LoVo (cell line): Measurements from ENCODE around the gene HNRNPL.
"Not testable (repeated sequence)": the region's sequence is repeated elsewhere in the genome, so short reads cannot be mapped to it uniquely, and the experiment has no call there.

Source experiments
- DNase-seq: peaks from one replicate; pipeline ENCODE4 v3.0.0-alpha.2; 2016; ENCODE audit warnings: low spot score

Gene HNRNPL

DNA sequence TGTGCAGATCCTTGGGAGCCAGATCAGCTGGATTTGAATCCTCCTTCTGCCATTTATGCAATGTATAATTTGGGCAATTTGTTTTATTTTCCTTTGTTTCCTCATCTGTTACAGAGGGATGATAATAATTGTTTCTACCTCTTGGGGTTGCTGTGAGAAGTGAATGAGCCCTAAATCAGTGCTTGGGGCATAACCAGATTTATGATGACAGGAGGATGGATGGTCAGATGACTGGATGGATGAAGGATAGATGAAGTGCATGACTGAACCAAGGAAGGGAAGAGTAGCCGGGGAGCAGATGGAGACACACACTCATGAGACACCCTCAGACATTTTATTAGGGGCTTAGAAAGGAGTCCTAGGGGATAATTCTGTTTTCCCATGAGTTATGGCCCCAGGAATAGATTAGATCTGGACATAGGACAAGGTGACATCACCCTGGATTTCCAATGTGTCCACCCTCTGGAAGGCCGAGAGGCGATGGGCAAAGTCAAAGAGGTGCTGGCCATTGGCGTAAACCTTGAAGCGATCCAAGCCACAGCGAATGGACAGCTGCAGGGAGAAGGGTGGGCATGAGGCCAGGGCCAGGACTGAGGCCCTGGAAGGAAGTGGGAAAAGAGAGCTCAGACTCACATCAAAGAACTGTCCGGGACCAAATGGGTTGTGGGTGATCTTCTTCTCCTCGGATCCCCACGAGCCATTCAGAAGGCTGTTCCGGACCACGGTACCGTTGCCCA, 48.3 kb downstream of the HNRNPL start:
- no peak for DNase-seq

DNA sequence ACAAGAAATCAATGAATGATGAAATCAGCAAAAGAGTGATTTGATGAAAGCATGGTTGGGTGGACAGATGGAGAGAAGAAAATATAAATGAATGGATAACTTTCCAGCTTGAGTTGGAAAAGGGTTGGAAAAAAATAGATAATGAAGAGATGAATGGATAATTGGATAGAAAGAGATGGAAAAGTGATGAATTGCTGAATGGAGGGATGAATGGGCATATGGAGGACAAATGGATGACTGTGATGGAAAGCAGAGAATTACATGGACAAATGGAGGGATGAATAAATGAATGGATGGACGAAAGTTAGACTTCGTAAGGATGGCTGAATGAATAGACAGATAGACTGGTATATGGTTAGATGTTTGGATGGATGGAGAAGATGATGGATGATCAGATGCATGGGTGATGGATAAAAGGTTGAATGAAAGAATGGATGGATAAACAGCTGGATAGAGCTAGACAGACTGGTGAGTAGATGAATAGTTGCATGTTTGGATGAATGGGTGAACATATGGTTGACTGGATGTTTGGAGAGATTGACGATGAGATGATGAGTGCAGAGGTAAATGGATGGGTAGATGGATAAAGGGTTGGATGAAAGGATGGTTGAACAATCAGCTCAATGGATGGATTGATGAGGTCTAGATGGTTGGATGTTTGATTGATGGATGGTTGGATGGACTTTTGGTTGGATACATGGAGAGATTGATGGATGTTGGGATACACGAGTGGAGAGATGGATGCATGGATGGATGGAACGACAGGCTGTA, 49.0 kb downstream of the HNRNPL start:
- no peak for DNase-seq

DNA sequence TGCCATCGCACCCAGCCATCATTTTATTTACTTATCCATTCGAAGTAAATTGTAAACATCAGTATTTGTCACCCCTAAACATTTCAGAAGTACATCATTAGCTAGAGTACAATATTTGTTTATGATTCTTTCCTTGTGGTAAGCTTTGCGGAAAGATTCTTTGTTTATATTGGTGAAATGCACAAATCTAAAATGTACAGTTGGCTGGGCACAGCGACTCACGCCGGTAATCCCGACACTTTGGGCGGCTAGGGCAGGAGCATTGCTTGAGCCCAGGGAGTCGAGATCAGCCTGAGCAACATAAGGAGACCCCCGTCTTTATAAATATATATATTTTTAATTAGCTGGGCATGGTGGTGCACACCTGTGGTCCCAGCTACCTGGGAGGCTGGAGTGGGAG, 50.7 kb downstream of the HNRNPL start:
- no peak for DNase-seq

DNA sequence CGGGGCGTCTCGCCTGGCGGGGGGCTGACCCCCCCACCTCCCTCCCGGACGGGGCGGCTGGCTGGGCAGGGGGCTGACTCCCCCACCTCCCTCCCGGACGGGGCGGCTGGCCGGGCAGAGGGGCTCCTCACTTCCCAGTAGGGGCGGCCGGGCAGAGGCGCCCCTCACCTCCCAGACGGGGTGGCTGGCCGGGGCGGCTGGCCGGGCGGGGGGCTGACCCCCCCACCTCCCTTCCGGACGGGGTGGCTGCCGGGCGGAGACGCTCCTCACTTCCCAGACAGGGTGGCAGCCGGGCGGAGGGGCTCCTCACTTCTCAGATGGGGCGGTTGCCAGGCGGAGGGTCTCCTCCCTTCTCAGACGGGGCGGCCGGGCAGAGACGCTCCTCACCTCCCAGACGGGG, 52.0 kb downstream of the HNRNPL start:
- not testable (repeated sequence) for DNase-seq

DNA sequence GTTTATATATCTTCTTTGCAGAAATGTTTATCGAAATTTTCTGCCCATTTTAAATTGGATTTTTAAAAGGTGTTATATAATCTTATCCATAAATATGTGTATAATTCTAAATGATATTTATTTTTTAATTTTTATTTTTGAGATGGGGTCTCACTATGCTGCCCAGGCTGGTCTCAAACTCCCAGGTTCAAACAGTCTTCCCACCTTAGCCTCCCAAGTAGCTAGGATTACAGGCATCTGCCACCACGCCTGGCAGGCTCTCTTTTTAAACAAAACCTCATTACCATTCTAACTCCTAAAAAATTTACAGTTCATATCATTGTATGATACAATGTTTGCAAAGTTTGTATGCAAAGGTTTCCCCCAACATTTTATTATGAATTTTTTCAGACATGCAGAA, 53.6 kb downstream of the HNRNPL start:
- DNase-seq = no peak

DNA sequence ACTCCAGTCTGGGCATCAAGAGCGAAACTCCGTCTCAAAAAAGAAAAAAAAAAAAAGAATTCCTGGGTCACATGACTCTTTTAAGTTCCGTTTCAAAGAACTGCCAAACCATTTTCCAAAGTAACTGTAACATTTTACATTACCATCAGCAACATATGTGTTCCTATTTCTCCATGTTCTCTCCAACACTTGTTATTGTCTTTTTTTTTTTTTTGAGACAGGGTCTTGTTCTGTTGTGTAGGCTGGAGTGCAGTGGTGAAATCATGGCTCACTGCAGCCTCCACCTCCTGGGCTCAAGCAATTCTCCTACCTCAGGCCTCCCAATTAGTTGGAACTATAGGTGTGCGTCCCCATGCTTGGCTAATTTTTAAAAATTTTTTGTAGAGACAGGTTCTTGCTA, 54.2 kb downstream of the HNRNPL start:
- DNase-seq = no peak

DNA sequence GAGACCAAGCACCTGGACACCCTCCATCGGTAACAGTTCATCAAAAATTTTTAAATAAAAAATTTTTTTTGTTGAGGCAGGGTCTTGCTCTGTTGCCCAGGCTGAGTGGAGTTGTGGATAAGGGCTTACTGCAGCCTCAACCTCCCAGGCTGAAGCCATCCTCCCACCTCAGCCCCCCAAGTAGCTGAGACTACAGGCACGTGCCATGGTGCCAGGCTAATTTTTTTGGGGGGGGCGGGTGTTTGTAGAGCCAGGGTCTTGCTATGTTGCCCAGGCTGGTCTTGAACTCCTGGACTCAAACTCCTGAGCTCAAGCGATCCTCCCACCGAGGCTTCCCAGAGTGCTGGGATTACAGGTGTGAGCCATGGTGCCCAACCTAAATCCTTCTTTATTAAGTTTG, 56.1 kb downstream of the HNRNPL start:
- no peak for DNase-seq

DNA sequence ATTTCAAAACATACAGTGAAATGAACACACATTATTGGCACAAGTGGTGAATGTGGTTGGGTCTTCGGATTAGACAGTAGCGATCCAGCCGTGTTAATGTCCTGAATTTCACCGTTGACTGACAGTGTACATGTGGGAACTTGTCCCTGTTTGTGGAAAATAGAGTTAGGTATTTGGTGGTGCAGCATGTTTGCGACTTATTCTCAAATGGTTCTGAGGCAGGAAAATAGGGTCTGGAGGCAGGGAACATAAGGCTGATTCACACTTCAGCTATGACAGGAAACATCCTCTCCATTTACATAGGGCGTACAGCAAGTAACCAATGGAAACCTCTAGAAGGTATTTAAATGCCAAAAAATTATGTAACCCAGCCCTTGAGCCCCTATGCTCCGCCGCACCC, 56.6 kb downstream of the HNRNPL start:
- DNase-seq = no peak

DNA sequence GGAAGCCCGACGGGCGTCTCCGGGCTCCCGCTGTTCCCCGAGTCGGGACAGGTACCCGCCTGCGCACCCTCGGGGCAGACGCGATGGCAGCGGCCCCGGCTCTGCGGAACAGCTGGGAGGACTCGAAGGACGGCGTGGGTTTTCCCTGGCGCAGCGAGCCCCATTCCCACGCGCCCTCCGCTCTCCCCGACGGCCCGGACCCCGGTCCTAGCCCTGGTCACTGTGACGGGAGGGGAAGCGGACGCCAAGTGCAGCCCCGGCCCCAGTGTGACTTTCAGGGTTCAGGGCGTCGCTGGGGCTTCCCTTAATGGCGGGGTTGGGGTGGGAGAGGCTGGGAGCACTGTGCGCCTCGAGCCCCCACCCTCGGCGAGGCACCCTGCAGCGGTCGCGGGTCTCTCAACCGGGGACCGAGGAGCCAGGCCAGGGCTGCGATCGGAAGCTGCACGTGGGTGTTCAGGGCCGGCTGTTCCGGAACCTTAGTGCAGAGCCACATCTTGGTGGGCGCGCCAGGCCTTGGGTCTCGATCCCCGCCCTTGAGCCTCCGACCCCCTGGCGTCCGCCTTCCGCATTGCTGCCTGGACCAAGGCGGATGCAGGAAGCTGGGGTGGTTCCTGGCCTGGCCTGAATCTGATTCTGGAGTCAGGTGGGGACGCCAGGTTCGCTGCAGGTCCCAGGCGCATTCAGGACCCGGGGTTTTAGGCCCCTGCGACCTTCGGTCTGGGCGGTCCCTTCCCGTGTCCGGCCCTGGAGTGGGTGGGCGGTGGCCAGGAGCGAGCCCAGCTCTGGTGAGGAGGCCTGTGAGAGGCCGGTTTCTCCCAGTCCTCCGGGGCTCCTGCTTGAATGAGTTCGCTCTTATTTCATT, 57.3 kb downstream of the HNRNPL start:
- DNase-seq = no peak

DNA sequence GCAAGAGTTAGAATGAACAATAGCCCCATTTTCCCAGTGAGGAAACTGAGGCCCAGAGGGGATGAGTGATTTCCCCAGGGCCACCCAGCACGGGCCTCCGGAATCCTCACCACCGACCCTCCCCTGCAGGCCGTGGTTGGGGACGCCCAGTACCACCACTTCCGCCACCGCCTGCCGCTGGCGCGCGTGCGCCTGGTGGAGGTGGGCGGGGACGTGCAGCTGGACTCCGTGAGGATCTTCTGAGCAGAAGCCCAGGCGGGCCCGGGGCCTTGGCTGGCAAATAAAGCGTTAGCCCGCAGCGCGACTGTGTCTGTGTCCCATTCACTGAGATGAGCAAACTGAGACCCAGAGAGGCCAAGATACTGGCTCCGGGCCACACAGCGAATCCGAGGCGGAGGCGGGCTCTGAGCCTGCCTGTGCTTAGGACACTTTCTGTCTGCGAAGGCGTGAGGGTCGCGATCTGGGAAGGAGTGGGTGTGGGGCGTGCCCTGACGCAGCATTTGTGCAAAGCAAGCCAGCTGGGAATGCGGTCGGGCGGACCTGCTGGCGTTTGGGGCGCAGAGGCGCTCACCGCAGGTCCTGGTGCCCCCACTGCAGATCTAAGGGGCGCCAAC, 58.2 kb downstream of the HNRNPL start:
- not testable (repeated sequence) for DNase-seq

DNA sequence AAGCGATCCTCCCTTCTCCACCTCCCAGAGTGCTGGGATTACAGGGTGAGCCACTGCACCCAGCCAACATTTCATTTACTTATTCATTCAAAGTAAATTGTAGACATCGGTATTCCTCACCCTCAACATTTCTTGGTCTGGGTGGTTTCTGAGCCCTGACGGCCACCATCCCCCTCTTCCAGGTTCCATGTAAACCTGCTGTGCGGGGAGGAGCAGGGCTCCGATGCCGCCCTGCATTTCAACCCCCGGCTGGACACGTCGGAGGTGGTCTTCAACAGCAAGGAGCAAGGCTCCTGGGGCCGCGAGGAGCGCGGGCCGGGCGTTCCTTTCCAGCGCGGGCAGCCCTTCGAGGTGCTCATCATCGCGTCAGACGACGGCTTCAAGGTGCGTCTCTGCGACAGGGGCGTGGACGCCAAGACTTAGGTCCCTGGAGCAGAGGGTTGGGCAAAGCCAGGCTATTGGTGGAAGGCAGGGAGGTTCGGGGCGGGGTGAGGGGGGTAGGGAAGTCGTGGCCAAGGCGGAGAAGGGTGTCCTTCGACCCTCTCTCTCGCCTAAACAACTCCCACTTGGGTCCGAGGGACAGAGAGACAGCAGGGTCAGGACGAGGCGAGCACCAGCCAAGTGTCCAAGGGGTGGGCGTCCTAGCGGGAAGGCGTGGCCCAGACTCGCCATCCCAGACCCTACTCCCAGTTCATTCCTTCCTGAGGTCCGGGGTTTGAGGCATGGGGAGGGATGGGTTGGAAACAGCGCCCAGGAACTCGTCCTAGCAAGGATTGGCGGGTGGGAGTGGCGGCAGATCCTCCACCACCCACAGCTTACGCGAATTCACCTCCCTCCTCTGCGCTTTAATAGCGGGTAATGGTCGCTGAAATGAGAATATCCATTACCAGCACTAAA, 59.0 kb downstream of the HNRNPL start:
- not testable (repeated sequence) for DNase-seq

DNA sequence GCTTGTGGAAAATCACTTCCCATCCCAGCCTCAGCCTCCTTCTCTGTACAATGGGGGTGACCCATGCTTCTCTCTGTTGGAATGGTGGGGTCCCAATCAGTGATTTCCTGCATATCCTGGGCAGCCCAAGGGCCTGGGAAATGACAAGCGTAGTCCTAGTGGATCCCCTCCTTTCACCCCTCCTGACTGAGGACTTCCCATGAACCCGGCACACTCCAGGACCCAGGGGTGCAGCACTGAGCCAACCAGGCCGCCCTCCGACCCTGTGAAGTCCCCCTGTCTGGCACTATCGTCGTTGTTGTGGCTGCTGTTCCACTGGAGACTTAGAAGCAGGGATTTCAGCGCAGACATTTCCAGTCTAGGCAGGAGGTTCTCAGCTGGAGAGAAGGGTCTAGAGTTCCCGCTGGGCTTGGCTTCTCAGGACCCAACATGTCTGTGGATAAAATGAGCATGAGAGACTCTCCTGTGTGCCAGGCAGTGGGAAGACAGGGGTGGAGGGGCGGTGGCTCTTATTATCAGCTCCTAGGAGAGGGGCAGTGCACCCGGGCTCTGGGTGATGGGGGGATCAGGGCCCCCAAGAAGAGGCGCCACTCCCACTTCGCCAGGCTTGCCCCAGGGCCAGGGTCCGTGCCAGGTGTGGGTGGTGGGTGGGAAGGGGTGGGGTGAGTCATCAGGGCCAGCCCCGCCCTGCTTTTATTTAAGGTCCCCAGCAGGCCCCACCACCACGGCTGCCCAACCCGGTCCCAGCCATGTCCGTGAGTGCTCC, 61.1 kb downstream of the HNRNPL start, which contains the start of gene LGALS7B:
LGALS7B (plus strand) TSS at position 723 of the 766 bp plus-strand sequence; CDS start at position 750, 27 bp downstream.
- DNase-seq = no peak

DNA sequence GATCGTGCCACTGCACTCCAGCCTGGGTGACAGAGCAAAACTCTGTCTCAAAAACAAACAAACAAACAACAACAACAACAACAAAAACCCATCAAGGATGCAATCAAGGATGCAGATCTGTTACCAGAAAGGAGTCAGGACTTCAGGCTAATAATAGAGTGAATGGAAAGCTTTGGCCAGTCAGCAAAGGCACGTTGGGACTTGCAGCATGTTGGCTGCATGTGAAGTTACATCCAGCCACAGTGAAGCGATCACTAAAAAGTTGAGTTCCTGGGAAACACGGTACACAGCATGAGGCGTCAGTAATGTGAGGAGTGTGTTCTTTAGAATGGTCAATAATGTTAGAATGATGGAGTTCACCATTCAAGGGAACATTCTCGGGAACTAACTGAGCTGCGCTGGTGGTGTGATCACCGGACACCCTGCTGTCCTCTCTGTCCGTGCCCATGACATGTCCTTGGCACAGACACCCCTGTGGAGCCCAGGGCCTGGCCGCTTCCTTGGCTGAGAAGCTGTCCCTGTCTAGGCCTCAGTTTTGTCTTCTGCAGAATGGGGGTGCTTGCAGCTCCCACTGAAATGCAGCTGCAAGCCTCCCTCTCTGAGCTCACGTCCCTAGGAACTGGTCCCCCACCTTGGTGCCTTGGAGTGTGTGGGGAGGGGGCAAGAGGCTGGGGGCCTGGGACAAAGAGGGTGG, 63.1 kb downstream of the HNRNPL start:
- no peak for DNase-seq
